IMR-90 (cell line): ENCODE measurements around the gene AMBRA1. TPM values are rescaled to one million over a fixed set of nuclear protein-coding genes. Genes with fewer than 3 reads are reported as not detected.

Experiments
- ATAC-seq: fragments of 200-7000 bp; cut with Tn5 transposase; 2 replicates; pipeline ENCODE4 v1.9.1; 2020; ENCODE audit warnings: low read depth, mild to moderate bottlenecking, moderate library complexity
- BruUV-seq: library from RNA; stranded (reverse); fragments of 400-500 nt; replicated peaks from 2 replicates; lab custom pipeline; 2021; lab: Mats Ljungman, UMichigan
- CTCF ChIA-PET: fragments of 300-600 bp; formaldehyde crosslinking; extraction: SDS; loops from one replicate; lab custom pipeline; 2021; ENCODE audit warnings: antibody characterized with exemption; lab: Yijun Ruan, JAX
- POLR2A ChIA-PET: fragments of 300-600 bp; sonication (Branson Sonifier 250); formaldehyde crosslinking; loops from one replicate; lab custom pipeline; 2022; ENCODE audit warnings: antibody characterized with exemption; ENCODE audit not compliant: unreplicated experiment; lab: Charles Lee
- DNase-seq: peaks from one replicate; pipeline ENCODE4 v3.0.0; 2013
- H2AFZ ChIP-seq: replicated peaks from 2 replicates; pipeline ENCODE3; 2013; ENCODE audit warnings: low read length, mild to moderate bottlenecking; ENCODE audit not compliant: poor library complexity
- H2AK5ac ChIP-seq: 2 replicates; pipeline ENCODE4 v1.6.1; 2013; ENCODE audit warnings: low read depth, low read length, inconsistent platforms
- H2AK9ac ChIP-seq: replicated peaks from 2 replicates; pipeline ENCODE3; 2013; ENCODE audit warnings: mild to moderate bottlenecking, low read depth, low read length, moderate library complexity; ENCODE audit not compliant: poor library complexity
- H2BK120ac ChIP-seq: 2 replicates; pipeline ENCODE4 v1.6.1; 2013; ENCODE audit warnings: low read depth, low read length, inconsistent platforms
- H2BK15ac ChIP-seq: 3 replicates; pipeline ENCODE4 v1.6.1; 2013; ENCODE audit warnings: low read depth, low read length, inconsistent platforms
- H2BK20ac ChIP-seq: 2 replicates; pipeline ENCODE4 v1.6.1; 2013; ENCODE audit warnings: low read depth, mild to moderate bottlenecking, inconsistent platforms, low read length, moderate library complexity
- H2BK5ac ChIP-seq: 2 replicates; pipeline ENCODE4 v1.6.1; 2013; ENCODE audit warnings: mild to moderate bottlenecking, low read depth, low read length, inconsistent platforms; ENCODE audit not compliant: poor library complexity, severe bottlenecking
- H3K14ac ChIP-seq: replicated peaks from 2 replicates; pipeline ENCODE4 v1.6.1; 2013; ENCODE audit warnings: low read depth, low read length, inconsistent platforms
- H3K18ac ChIP-seq: 2 replicates; pipeline ENCODE4 v1.6.1; 2013; ENCODE audit warnings: low read depth, low read length, control low read depth
- H3K23ac ChIP-seq: 2 replicates; pipeline ENCODE4 v1.6.1; 2013; ENCODE audit warnings: low read depth, low read length, inconsistent platforms
- H3K27ac ChIP-seq: 2 replicates; pipeline ENCODE4 v1.5.1; 2013; ENCODE audit warnings: mild to moderate bottlenecking, control low read depth, low read length; ENCODE audit not compliant: insufficient read depth
- H3K27me3 ChIP-seq: 2 replicates; pipeline ENCODE4 v1.6.1; 2013; ENCODE audit warnings: low read length; ENCODE audit not compliant: control insufficient read depth, insufficient read depth
- H3K36me3 ChIP-seq: 2 replicates; pipeline ENCODE4 v1.6.1; 2013; ENCODE audit warnings: low read length, mixed read lengths; ENCODE audit not compliant: control insufficient read depth, insufficient read depth
- H3K4ac ChIP-seq: 2 replicates; pipeline ENCODE4 v1.6.1; 2013; ENCODE audit warnings: low read depth, low read length, inconsistent platforms
- H3K4me1 ChIP-seq: 2 replicates; pipeline ENCODE4 v1.6.1; 2013; ENCODE audit warnings: low read length, mixed read lengths; ENCODE audit not compliant: control insufficient read depth, insufficient read depth
- H3K4me2 ChIP-seq: 2 replicates; pipeline ENCODE4 v1.6.1; 2013; ENCODE audit warnings: low read depth, mild to moderate bottlenecking, control low read depth, low read length, moderate library complexity
- H3K4me3 ChIP-seq: 2 replicates; pipeline ENCODE4 v1.5.1; 2013; ENCODE audit warnings: low read depth, mild to moderate bottlenecking, control low read depth, low read length, moderate library complexity; ENCODE audit not compliant: insufficient read depth
- H3K56ac ChIP-seq: 2 replicates; pipeline ENCODE4 v1.6.1; 2013; ENCODE audit warnings: low read length, inconsistent platforms; ENCODE audit not compliant: insufficient read depth; ENCODE audit errors: extremely low read depth
- H3K79me1 ChIP-seq, 2 experiments: 2 replicates each; pipeline ENCODE4 v1.6.1; 2013; ENCODE audit warnings: low read length in 2 of 2, inconsistent platforms in 1 of 2, low read depth in 1 of 2
- H3K9ac ChIP-seq: 2 replicates; pipeline ENCODE4 v1.6.1; 2013; ENCODE audit warnings: low read depth, low read length, control low read depth
- H3K9me1 ChIP-seq: 2 replicates; pipeline ENCODE4 v1.6.1; 2013; ENCODE audit warnings: low read length, inconsistent platforms; ENCODE audit not compliant: insufficient read depth
- H3K9me3 ChIP-seq: 2 replicates; pipeline ENCODE4 v1.6.1; 2013; ENCODE audit warnings: low read length; ENCODE audit not compliant: control insufficient read depth, insufficient read depth
- H4K20me1 ChIP-seq: 2 replicates; pipeline ENCODE4 v1.6.1; 2013; ENCODE audit warnings: low read length, inconsistent platforms; ENCODE audit not compliant: insufficient read depth
- H4K5ac ChIP-seq: 2 replicates; pipeline ENCODE4 v1.6.1; 2013; ENCODE audit warnings: mild to moderate bottlenecking, low read depth, low read length, control low read depth
- H4K8ac ChIP-seq, 2 experiments: 2 replicates each; pipeline ENCODE4 v1.6.1; 2013; ENCODE audit warnings: low read depth in 2 of 2, low read length in 2 of 2, control low read depth in 1 of 2, inconsistent platforms in 1 of 2
- H4K91ac ChIP-seq: 2 replicates; pipeline ENCODE4 v1.6.1; 2013; ENCODE audit warnings: low read depth, low read length, inconsistent platforms; ENCODE audit not compliant: insufficient read depth
- BHLHE40 ChIP-seq: fragments of 150-350 bp; IDR thresholded peaks from 2 replicates; pipeline ENCODE4 v1.6.1; 2016; ENCODE audit warnings: mild to moderate bottlenecking, low read depth, low read length
- CEBPB ChIP-seq: IDR thresholded peaks from 2 replicates; pipeline ENCODE4 v1.6.1; 2012; ENCODE audit warnings: low read depth, low read length, improper control_type of control experiment
- MAFK ChIP-seq: IDR thresholded peaks from 2 replicates; pipeline ENCODE4 v1.6.1; 2012; ENCODE audit warnings: low read depth, low read length, improper control_type of control experiment
- MAZ ChIP-seq: IDR thresholded peaks from 2 replicates; pipeline ENCODE4 v1.6.1; 2012; ENCODE audit warnings: low read depth, mild to moderate bottlenecking, low read length, improper control_type of control experiment, moderate library complexity, borderline replicate concordance
- NFE2L2 ChIP-seq: fragments of 150-350 bp; IDR thresholded peaks from 2 replicates; pipeline ENCODE4 v1.6.1; 2016; ENCODE audit warnings: low read depth, mild to moderate bottlenecking, low read length
- POLR2A ChIP-seq: IDR thresholded peaks from 2 replicates; pipeline ENCODE4 v1.6.1; 2012; ENCODE audit warnings: mild to moderate bottlenecking, low read depth, low read length
- RCOR1 ChIP-seq: IDR thresholded peaks from 2 replicates; pipeline ENCODE4 v1.6.1; 2012; ENCODE audit warnings: mild to moderate bottlenecking, low read length, improper control_type of control experiment; ENCODE audit not compliant: insufficient replicate concordance
- SMC3 ChIP-seq: fragments of 150-350 bp; IDR thresholded peaks from 2 replicates; pipeline ENCODE4 v1.6.1; 2016; ENCODE audit warnings: low read depth, mild to moderate bottlenecking, antibody characterized with exemption, low read length, moderate library complexity
- USF2 ChIP-seq: fragments of 150-350 bp; IDR thresholded peaks from 2 replicates; pipeline ENCODE4 v1.6.1; 2017; ENCODE audit warnings: mild to moderate bottlenecking, antibody characterized with exemption, low read length, low read depth
- WGBS, 2 experiments: methylation state at CpG; one replicate each; pipeline versions ENCODE4 v1.1.5 to v1.1.7; 2013; ENCODE audit warnings: missing lambda C conversion rate in 2 of 2; ENCODE audit not compliant: insufficient read length in 1 of 2; ENCODE audit errors: extremely low coverage in 2 of 2; 5-methylcytosine and 5-hydroxymethylcytosine counted together
- dilution Hi-C: fragments of 300-500 bp; cut with HindIII; formaldehyde crosslinking; loops from one replicate; pipeline ENCODE4 v1.14.3; 2018; ENCODE audit warnings: low sequenced_read_pairs; ENCODE audit not compliant: unreplicated experiment
- in situ Hi-C: fragments of 300-500 bp; cut with MboI; formaldehyde crosslinking; loops from 3 replicates; pipeline ENCODE4 v1.14.3; 2019; ENCODE audit warnings: low sequenced_read_pairs, inconsistent platforms, mixed read lengths
- intact Hi-C: fragments of 100-400 bp; cut with micrococcal nuclease; formaldehyde crosslinking; loops from 2 replicates; pipeline ENCODE4 v1.10.0; 2022
- polyA plus RNA-seq, 3 experiments: library from polyadenylated mRNA; depleted of rRNA; stranded (reverse); fragments of >200 nt; gene quantifications; 2 replicates each; pipeline ENCODE4 v1.2.3, GENCODE V29; 2012; ENCODE audit warnings: low replicate concordance in 1 of 3
- total RNA-seq: library from RNA; depleted of rRNA; stranded (reverse); fragments of >200 nt; gene quantifications from 2 replicates; pipeline ENCODE4 v1.2.3, GENCODE V29; 2012
- TF ChIP-seq, protein P1 (sequence below): conservative IDR thresholded peaks from 2 replicates; pipeline ENCODE4 v1.5.1; 2012; ENCODE audit warnings: mild to moderate bottlenecking, low read depth, low read length, improper control_type of control experiment

Gene AMBRA1
- total and polyA plus RNA-seq, 2 of the 4 experiments (the other 2 are of a cell fraction): 9.4 to 18.3 TPM

DNA sequence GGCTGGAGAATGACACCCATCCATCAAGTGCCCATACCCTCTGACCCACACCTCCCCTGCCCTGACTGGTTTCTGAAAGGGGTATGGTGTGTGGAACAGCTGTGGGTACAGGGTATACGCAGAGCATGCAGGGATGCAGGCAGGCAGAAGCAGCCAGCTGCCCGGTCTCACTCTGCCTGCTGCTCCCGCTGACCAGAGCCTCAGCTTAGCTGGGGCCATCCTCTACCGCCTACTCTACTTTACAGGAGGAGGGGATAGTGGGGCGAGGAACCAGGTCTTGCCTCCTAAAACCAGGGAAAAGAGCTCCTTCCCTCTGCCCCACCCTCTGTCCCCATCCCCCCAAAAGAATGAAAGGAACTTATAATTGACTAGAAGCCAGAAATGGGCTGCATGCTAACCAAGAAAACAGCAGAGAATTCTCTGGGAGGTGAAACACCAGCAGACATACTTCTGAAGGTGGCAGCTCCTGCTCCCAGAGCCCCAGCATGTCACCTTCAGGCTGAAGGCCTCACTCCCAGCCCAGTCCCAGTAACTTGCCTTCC, 189.3 kb downstream of the AMBRA1 start:
- Histone ChIP-seq H2BK5ac (no peak overlapping the region), H2BK120ac (peak overlapping the region; percentile 11; the same call in 1 of the 2 replicates), H3K79me1 (peaks cover 0 to 12% of the 10 kb centered on the region in 2 experiments; a peak in 2 of 4 replicates), H3K4me2 (no peak overlapping the region), H3K56ac (no peak overlapping the region), H3K27me3 (no peaks in the 10 kb centered on the region), H2AK5ac (peak overlapping the region; percentile 2; the same call in 1 of the 2 replicates), H3K4me3 (no peak overlapping the region), H3K27ac (no peak overlapping the region), H2AFZ (peak overlapping the region; percentile 49), H3K9ac (no peak overlapping the region), H3K9me1 (peaks cover 15% of the 10 kb centered on the region), H3K36me3 (peaks cover 24% of the 10 kb centered on the region), H4K5ac (no peak overlapping the region; the same call in 1 of the 2 replicates), H2BK20ac (no peak overlapping the region; the same call in 1 of the 2 replicates), H2AK9ac (peak overlapping the region; percentile 77), H4K20me1 (no peaks in the 10 kb centered on the region; the same call in none of the 2 replicates), H3K4ac (peak overlapping the region; percentile 71), H4K91ac (no peak overlapping the region; the same call in 1 of the 2 replicates), H3K18ac (no peak overlapping the region), H2BK15ac (no peak overlapping the region), H3K14ac (peak overlapping the region; percentile 82; the same call in 1 of the 2 replicates), H3K4me1 (peaks cover 8% of the 10 kb centered on the region; the same call in 1 of the 2 replicates), H3K9me3 (no peaks in the 10 kb centered on the region), H3K23ac (peak overlapping the region; percentile 90; the same call in 1 of the 2 replicates), H4K8ac (no peak overlapping the region)
- ATAC-seq (peak; percentile 60), DNase-seq (no peak)
- POLR2A ChIA-PET: no interaction called here
- intact Hi-C loops: no loop called here
- no TSS peak for BruUV-seq
- in situ Hi-C loops: no loop called here
- dilution Hi-C loops: no loop called here
- CTCF ChIA-PET: interaction anchor here (1.0 kb wide), 1 partner anchor 16 kb away, joined by 4 read pairs; no protein-coding TSS in a partner anchor
- TF ChIP-seq CEBPB (no peak), BHLHE40 (no peak), SMC3 (no peak), MAZ (no peak), USF2 (no peak), POLR2A (no peak), RCOR1 (no peak), NFE2L2 (no peak), MAFK (no peak)
- TF ChIP-seq, protein P1, sequence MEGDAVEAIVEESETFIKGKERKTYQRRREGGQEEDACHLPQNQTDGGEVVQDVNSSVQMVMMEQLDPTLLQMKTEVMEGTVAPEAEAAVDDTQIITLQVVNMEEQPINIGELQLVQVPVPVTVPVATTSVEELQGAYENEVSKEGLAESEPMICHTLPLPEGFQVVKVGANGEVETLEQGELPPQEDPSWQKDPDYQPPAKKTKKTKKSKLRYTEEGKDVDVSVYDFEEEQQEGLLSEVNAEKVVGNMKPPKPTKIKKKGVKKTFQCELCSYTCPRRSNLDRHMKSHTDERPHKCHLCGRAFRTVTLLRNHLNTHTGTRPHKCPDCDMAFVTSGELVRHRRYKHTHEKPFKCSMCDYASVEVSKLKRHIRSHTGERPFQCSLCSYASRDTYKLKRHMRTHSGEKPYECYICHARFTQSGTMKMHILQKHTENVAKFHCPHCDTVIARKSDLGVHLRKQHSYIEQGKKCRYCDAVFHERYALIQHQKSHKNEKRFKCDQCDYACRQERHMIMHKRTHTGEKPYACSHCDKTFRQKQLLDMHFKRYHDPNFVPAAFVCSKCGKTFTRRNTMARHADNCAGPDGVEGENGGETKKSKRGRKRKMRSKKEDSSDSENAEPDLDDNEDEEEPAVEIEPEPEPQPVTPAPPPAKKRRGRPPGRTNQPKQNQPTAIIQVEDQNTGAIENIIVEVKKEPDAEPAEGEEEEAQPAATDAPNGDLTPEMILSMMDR: no peak
- no CpG with 5 or more reads among the region's 5 CpGs for WGBS, 2 experiments
